ENCODE measurements around the gene LRRC8C.

DNA sequence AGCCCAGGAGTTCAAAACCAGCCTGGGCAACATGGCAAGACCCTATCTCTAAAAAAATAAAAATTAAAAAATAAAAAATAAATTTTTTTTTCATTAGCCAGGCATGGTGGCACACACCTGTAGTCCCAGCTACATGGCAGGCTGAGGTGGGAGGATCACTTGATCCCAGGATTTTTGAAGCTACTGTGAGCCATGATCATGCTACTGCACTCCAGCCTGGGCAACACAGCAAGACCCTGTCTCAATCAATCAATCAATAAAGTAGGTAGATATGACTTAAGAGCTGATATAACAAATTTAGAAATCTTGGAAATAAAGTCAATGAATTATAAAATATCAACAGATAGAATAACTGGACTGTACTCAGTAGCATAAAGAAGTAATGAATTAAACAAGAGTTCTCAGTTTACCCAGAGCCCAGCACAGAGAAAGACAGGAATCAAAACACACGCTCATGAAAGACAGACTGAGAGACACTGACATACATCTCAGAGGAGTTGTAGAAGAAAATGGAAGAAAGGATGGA lies 69.7 kb downstream of the LRRC8C start:
- no peak for TF ChIP-seq POLR2A (IDR thresholded peaks at IDR 0.05)
- TF ChIP-seq, protein P1, sequence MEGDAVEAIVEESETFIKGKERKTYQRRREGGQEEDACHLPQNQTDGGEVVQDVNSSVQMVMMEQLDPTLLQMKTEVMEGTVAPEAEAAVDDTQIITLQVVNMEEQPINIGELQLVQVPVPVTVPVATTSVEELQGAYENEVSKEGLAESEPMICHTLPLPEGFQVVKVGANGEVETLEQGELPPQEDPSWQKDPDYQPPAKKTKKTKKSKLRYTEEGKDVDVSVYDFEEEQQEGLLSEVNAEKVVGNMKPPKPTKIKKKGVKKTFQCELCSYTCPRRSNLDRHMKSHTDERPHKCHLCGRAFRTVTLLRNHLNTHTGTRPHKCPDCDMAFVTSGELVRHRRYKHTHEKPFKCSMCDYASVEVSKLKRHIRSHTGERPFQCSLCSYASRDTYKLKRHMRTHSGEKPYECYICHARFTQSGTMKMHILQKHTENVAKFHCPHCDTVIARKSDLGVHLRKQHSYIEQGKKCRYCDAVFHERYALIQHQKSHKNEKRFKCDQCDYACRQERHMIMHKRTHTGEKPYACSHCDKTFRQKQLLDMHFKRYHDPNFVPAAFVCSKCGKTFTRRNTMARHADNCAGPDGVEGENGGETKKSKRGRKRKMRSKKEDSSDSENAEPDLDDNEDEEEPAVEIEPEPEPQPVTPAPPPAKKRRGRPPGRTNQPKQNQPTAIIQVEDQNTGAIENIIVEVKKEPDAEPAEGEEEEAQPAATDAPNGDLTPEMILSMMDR (IDR thresholded peaks at IDR 0.05) = no peak
- no peak for TF ChIP-seq EP300 (IDR thresholded peaks at IDR 0.05)
- TF ChIP-seq POLR2AphosphoS5 (IDR thresholded peaks at IDR 0.05) = no peak

All from sigmoid colon (tissue), 4 donors.